K562 (cell line): ENCODE measurements around the gene ANAPC10. TPM values are rescaled to one million over a fixed set of nuclear protein-coding genes. Genes with fewer than 3 reads are reported as not detected.

Experiments
- ATF7 ChIP-seq: fragments of 450-650 bp; IDR thresholded peaks from 2 replicates; pipeline ENCODE4 v1.7.1; 2014; ENCODE audit warnings: mild to moderate bottlenecking, moderate library complexity
- CCNT2 ChIP-seq: IDR thresholded peaks from 2 replicates; pipeline ENCODE4 v1.6.1; 2011; ENCODE audit warnings: borderline replicate concordance, low read depth, mild to moderate bottlenecking, moderate library complexity, mixed read lengths, low read length; ENCODE audit not compliant: insufficient read length; ENCODE audit errors: extremely low read depth
- GABPB2 ChIP-seq: fragments of 250-450 bp; sonication (Bioruptor Pico); conservative IDR thresholded peaks from 2 replicates; pipeline ENCODE4 v1.5.1; 2021; ENCODE audit warnings: mild to moderate bottlenecking
- RBBP5 ChIP-seq: fragments of 200-600 bp; sonication (generic); IDR thresholded peaks from 2 replicates; pipeline ENCODE4 v1.6.1; 2012; ENCODE audit warnings: borderline replicate concordance, mild to moderate bottlenecking, low read length, control low read depth, inconsistent platforms; ENCODE audit not compliant: insufficient read depth, poor library complexity, severe bottlenecking
- TEAD2 ChIP-seq: fragments of 450-650 bp; IDR thresholded peaks from 2 replicates; pipeline ENCODE4 v1.6.1; 2016; ENCODE audit warnings: missing genetic modification characterization, control low read depth, missing compliant biosample characterization
- ZFP30 ChIP-seq: fragments of 250-450 bp; sonication (Bioruptor Pico); IDR thresholded peaks from 2 replicates; pipeline ENCODE4 v1.8.0; 2022; ENCODE audit warnings: moderate library complexity, mild to moderate bottlenecking, inconsistent platforms, borderline replicate concordance
- ZNF551 ChIP-seq: fragments of 250-450 bp; sonication (Bioruptor Pico); IDR thresholded peaks from 2 replicates; pipeline ENCODE4 v1.5.0; 2021; ENCODE audit warnings: mild to moderate bottlenecking, moderate library complexity
- polyA plus RNA-seq, 8 experiments: library from polyadenylated mRNA; depleted of rRNA in 4 of 8; stranded (reverse) in 5 of 8; unstranded in 3 of 8; fragments of >200 nt; fragmentation: Nextera tagmentation in 2 of 8; fragmentation: Illumina TruSeq in 1 of 8; extraction: Ambion mirVana in 2 of 8; extraction: Trizol in 1 of 8; gene quantifications; 2 replicates each; pipeline versions ENCODE4 v1.2.1 to v1.2.3, GENCODE V29; 2011 to 2014; ENCODE audit warnings: inconsistent platforms in 1 of 8, missing spikeins in 1 of 8
- total RNA-seq, 7 experiments: library from RNA; depleted of rRNA in 6 of 7; stranded (reverse); fragments of >200 nt in 6 of 7; fragmentation: Illumina TruSeq in 2 of 7; extraction: Trizol in 2 of 7; gene quantifications; 2 replicates each; pipeline versions ENCODE4 v1.2.1 to v1.2.3, GENCODE V29; 2011 to 2021; ENCODE audit warnings: low replicate concordance in 1 of 7
- TF ChIP-seq, protein P1 (sequence below): fragments of 200-600 bp; sonication (generic); IDR thresholded peaks from one replicate; pipeline ENCODE4 v1.6.1; 2012; ENCODE audit warnings: mild to moderate bottlenecking, low read depth, low read length, inconsistent platforms
- TF ChIP-seq, protein P2 (sequence below): fragments of 250-450 bp; sonication (Bioruptor Pico); IDR thresholded peaks from 2 replicates; pipeline ENCODE4 v1.9.0; 2021; ENCODE audit warnings: mild to moderate bottlenecking, inconsistent platforms
- TF ChIP-seq, protein P3 (sequence below): fragments of 250-450 bp; sonication (Bioruptor Pico); IDR thresholded peaks from 2 replicates; pipeline ENCODE4 v1.6.1; 2021; ENCODE audit warnings: mild to moderate bottlenecking

ANAPC10 gene
- total and polyA plus RNA-seq, 9 of the 15 experiments (the other 6 are each of a cell fraction or from before 2014, with no cell fraction given) = 31.0 to 96.2 (median 60.3) TPM

GRCh38 chr4:145097821-145098674 lies at the start of gene ANAPC10, which contains the start of gene ABCE1 (continued):
- TF ChIP-seq, protein P1, sequence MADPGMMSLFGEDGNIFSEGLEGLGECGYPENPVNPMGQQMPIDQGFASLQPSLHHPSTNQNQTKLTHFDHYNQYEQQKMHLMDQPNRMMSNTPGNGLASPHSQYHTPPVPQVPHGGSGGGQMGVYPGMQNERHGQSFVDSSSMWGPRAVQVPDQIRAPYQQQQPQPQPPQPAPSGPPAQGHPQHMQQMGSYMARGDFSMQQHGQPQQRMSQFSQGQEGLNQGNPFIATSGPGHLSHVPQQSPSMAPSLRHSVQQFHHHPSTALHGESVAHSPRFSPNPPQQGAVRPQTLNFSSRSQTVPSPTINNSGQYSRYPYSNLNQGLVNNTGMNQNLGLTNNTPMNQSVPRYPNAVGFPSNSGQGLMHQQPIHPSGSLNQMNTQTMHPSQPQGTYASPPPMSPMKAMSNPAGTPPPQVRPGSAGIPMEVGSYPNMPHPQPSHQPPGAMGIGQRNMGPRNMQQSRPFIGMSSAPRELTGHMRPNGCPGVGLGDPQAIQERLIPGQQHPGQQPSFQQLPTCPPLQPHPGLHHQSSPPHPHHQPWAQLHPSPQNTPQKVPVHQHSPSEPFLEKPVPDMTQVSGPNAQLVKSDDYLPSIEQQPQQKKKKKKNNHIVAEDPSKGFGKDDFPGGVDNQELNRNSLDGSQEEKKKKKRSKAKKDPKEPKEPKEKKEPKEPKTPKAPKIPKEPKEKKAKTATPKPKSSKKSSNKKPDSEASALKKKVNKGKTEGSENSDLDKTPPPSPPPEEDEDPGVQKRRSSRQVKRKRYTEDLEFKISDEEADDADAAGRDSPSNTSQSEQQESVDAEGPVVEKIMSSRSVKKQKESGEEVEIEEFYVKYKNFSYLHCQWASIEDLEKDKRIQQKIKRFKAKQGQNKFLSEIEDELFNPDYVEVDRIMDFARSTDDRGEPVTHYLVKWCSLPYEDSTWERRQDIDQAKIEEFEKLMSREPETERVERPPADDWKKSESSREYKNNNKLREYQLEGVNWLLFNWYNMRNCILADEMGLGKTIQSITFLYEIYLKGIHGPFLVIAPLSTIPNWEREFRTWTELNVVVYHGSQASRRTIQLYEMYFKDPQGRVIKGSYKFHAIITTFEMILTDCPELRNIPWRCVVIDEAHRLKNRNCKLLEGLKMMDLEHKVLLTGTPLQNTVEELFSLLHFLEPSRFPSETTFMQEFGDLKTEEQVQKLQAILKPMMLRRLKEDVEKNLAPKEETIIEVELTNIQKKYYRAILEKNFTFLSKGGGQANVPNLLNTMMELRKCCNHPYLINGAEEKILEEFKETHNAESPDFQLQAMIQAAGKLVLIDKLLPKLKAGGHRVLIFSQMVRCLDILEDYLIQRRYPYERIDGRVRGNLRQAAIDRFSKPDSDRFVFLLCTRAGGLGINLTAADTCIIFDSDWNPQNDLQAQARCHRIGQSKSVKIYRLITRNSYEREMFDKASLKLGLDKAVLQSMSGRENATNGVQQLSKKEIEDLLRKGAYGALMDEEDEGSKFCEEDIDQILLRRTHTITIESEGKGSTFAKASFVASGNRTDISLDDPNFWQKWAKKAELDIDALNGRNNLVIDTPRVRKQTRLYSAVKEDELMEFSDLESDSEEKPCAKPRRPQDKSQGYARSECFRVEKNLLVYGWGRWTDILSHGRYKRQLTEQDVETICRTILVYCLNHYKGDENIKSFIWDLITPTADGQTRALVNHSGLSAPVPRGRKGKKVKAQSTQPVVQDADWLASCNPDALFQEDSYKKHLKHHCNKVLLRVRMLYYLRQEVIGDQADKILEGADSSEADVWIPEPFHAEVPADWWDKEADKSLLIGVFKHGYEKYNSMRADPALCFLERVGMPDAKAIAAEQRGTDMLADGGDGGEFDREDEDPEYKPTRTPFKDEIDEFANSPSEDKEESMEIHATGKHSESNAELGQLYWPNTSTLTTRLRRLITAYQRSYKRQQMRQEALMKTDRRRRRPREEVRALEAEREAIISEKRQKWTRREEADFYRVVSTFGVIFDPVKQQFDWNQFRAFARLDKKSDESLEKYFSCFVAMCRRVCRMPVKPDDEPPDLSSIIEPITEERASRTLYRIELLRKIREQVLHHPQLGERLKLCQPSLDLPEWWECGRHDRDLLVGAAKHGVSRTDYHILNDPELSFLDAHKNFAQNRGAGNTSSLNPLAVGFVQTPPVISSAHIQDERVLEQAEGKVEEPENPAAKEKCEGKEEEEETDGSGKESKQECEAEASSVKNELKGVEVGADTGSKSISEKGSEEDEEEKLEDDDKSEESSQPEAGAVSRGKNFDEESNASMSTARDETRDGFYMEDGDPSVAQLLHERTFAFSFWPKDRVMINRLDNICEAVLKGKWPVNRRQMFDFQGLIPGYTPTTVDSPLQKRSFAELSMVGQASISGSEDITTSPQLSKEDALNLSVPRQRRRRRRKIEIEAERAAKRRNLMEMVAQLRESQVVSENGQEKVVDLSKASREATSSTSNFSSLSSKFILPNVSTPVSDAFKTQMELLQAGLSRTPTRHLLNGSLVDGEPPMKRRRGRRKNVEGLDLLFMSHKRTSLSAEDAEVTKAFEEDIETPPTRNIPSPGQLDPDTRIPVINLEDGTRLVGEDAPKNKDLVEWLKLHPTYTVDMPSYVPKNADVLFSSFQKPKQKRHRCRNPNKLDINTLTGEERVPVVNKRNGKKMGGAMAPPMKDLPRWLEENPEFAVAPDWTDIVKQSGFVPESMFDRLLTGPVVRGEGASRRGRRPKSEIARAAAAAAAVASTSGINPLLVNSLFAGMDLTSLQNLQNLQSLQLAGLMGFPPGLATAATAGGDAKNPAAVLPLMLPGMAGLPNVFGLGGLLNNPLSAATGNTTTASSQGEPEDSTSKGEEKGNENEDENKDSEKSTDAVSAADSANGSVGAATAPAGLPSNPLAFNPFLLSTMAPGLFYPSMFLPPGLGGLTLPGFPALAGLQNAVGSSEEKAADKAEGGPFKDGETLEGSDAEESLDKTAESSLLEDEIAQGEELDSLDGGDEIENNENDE = no peak
- TF ChIP-seq ZNF551 (CRISPR knock-in tag) (no peak), GABPB2 (CRISPR knock-in tag) (no peak), RBBP5 (no peak), TEAD2 (tag) (no peak), ZFP30 (CRISPR knock-in tag) (no peak), CCNT2 (peak; percentile 25), ATF7 (peak; percentile 99)
- TF ChIP-seq, protein P2, sequence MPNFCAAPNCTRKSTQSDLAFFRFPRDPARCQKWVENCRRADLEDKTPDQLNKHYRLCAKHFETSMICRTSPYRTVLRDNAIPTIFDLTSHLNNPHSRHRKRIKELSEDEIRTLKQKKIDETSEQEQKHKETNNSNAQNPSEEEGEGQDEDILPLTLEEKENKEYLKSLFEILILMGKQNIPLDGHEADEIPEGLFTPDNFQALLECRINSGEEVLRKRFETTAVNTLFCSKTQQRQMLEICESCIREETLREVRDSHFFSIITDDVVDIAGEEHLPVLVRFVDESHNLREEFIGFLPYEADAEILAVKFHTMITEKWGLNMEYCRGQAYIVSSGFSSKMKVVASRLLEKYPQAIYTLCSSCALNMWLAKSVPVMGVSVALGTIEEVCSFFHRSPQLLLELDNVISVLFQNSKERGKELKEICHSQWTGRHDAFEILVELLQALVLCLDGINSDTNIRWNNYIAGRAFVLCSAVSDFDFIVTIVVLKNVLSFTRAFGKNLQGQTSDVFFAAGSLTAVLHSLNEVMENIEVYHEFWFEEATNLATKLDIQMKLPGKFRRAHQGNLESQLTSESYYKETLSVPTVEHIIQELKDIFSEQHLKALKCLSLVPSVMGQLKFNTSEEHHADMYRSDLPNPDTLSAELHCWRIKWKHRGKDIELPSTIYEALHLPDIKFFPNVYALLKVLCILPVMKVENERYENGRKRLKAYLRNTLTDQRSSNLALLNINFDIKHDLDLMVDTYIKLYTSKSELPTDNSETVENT = peak; percentile 10; the same call in 1 of the 2 replicates
- TF ChIP-seq, protein P3, sequence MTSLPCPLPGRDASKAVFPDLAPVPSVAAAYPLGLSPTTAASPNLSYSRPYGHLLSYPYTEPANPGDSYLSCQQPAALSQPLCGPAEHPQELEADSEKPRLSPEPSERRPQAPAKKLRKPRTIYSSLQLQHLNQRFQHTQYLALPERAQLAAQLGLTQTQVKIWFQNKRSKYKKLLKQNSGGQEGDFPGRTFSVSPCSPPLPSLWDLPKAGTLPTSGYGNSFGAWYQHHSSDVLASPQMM (CRISPR knock-in tag) = no peak
